BLaER1 (cell line): ENCODE results near the gene NPHP1.
"Not testable (repeated sequence)": the region's sequence is repeated elsewhere in the genome, so short reads cannot be mapped to it uniquely, and the experiment has no call there.

Source experiments
- H3K27ac ChIP-seq: shearing (Covaris generic); formaldehyde crosslinking; 2 replicates; pipeline ENCODE4 v1.8.1; 2022
- H3K27me3 ChIP-seq: shearing (Covaris generic); formaldehyde crosslinking; 2 replicates; pipeline ENCODE4 v1.8.1; 2022
- H3K36me3 ChIP-seq: shearing (Covaris generic); formaldehyde crosslinking; 2 replicates; pipeline ENCODE4 v1.8.1; 2022
- H3K4me1 ChIP-seq: shearing (Covaris generic); formaldehyde crosslinking; 2 replicates; pipeline ENCODE4 v1.8.1; 2022
- H3K4me2 ChIP-seq: shearing (Covaris generic); formaldehyde crosslinking; 2 replicates; pipeline ENCODE4 v1.8.1; 2022
- H3K4me3 ChIP-seq: shearing (Covaris generic); formaldehyde crosslinking; 2 replicates; pipeline ENCODE4 v1.8.1; 2022
- H3K9ac ChIP-seq: shearing (Covaris generic); formaldehyde crosslinking; 2 replicates; pipeline ENCODE4 v1.8.1; 2022
- H3K9me3 ChIP-seq: shearing (Covaris generic); formaldehyde crosslinking; 2 replicates; pipeline ENCODE4 v1.8.1; 2022
- H4K20me1 ChIP-seq: shearing (Covaris generic); formaldehyde crosslinking; 2 replicates; pipeline ENCODE4 v1.8.1; 2022
- Cebpa-rat ChIP-seq: shearing (Covaris generic); IDR thresholded peaks from 2 replicates; pipeline ENCODE4 v1.8.1; 2022

The NPHP1 gene

GRCh38 chr2:110115291-110116032, 89.4 kb downstream of the NPHP1 start, which contains the start of gene MALL:
TSS of gene MALL (minus strand) at chr2:110115822. CDS start at chr2:110115792, 30 bp downstream.
- Histone ChIP-seq H3K4me1 (peaks cover 6% of the 10 kb centered on the region; the same call in 1 of the 2 replicates), H3K27me3 (no peaks in the 10 kb centered on the region), H3K4me3 (no peak within 1 kb of the TSS), H3K27ac (no peak within 1 kb of the TSS), H3K4me2 (no peak within 1 kb of the TSS), H3K9me3 (0 out of 2 replicates have a peak, but pooled peaks cover 3% of the 10 kb centered on the region), H3K9ac (no peak within 1 kb of the TSS), H4K20me1 (no peaks in the 10 kb centered on the region), H3K36me3 (no peaks in the 10 kb centered on the region)
- TF ChIP-seq Cebpa-rat = no peak

GRCh38 chr2:110114831-110115255, 90.0 kb downstream of the NPHP1 start:
- H3K9me3 ChIP-seq = 0 out of 2 replicates have a peak, but pooled peaks cover 3% of the 10 kb centered on the region
- no peak overlapping the region for H3K4me2 ChIP-seq
- H3K9ac ChIP-seq = no peak overlapping the region
- H3K27ac ChIP-seq = no peak overlapping the region
- peaks cover 6% of the 10 kb centered on the region; the same call in 1 of the 2 replicates for H3K4me1 ChIP-seq
- no peaks in the 10 kb centered on the region for H3K36me3 ChIP-seq
- TF ChIP-seq Cebpa-rat = no peak
- H3K4me3 ChIP-seq = no peak overlapping the region
- no peaks in the 10 kb centered on the region for H3K27me3 ChIP-seq
- H4K20me1 ChIP-seq = no peaks in the 10 kb centered on the region

- Histone ChIP-seq H3K36me3 (no peaks in the 10 kb centered on the region), H3K27ac (no peak overlapping the region), H3K4me1 (peaks cover 6% of the 10 kb centered on the region; the same call in 1 of the 2 replicates), H3K9ac (no peak overlapping the region), H3K27me3 (no peaks in the 10 kb centered on the region), H3K9me3 (0 out of 2 replicates have a peak, but pooled peaks cover 3% of the 10 kb centered on the region), H4K20me1 (no peaks in the 10 kb centered on the region), H3K4me3 (no peak overlapping the region), H3K4me2 (no peak overlapping the region)
- TF ChIP-seq Cebpa-rat = no peak
These were observed 90.7 kb downstream of the NPHP1 start for GRCh38 chr2:110113961-110114591.

GRCh38 chr2:110108291-110108690, 96.5 kb downstream of the NPHP1 start:
- H3K27me3 ChIP-seq, H3K9me3 ChIP-seq, H3K36me3 ChIP-seq, H3K4me2 ChIP-seq, H3K4me1 ChIP-seq, H3K27ac ChIP-seq, H3K4me3 ChIP-seq, H4K20me1 ChIP-seq, H3K9ac ChIP-seq: not testable (repeated sequence)

- no peak overlapping the region for H3K9ac ChIP-seq
These were observed 97.4 kb downstream of the NPHP1 start for GRCh38 chr2:110107092-110108079.

GRCh38 chr2:110106642-110107041, 98.2 kb downstream of the NPHP1 start:
- Histone ChIP-seq H3K9me3 (peaks cover 9% of the 10 kb centered on the region), H3K4me2 (no peak overlapping the region), H3K27ac (no peak overlapping the region), H3K9ac (no peak overlapping the region), H3K4me3 (no peak overlapping the region), H3K4me1 (peaks cover 2% of the 10 kb centered on the region), H3K27me3 (no peaks in the 10 kb centered on the region), H3K36me3 (no peaks in the 10 kb centered on the region), H4K20me1 (no peaks in the 10 kb centered on the region)
- TF ChIP-seq Cebpa-rat = no peak

More at GRCh38 chr2:110107092-110108079, 97.4 kb downstream of the NPHP1 start:
- Histone ChIP-seq H3K4me3 (no peak overlapping the region), H3K27me3 (no peaks in the 10 kb centered on the region), H3K36me3 (no peaks in the 10 kb centered on the region), H3K4me2 (no peak overlapping the region), H3K9me3 (peaks cover 9% of the 10 kb centered on the region), H4K20me1 (no peaks in the 10 kb centered on the region), H3K4me1 (no peaks in the 10 kb centered on the region), H3K27ac (no peak overlapping the region)
- TF ChIP-seq Cebpa-rat = no peak

- H3K4me1 ChIP-seq = peaks cover 10% of the 10 kb centered on the region
- H3K36me3 ChIP-seq = no peaks in the 10 kb centered on the region
- H3K9me3 ChIP-seq = peaks cover 9% of the 10 kb centered on the region
- H4K20me1 ChIP-seq = no peaks in the 10 kb centered on the region
- no peak for TF ChIP-seq Cebpa-rat
- H3K4me3 ChIP-seq = no peak overlapping the region
- no peak overlapping the region for H3K9ac ChIP-seq
- no peaks in the 10 kb centered on the region for H3K27me3 ChIP-seq
- no peak overlapping the region for H3K27ac ChIP-seq
- no peak overlapping the region for H3K4me2 ChIP-seq
These were observed 99.0 kb downstream of the NPHP1 start for GRCh38 chr2:110105608-110106467.

GRCh38 chr2:110105183-110105582, 99.6 kb downstream of the NPHP1 start:
- H3K9ac ChIP-seq = no peak overlapping the region
- no peak overlapping the region for H3K4me2 ChIP-seq
- H3K9me3 ChIP-seq = peaks cover 9% of the 10 kb centered on the region
- no peak for TF ChIP-seq Cebpa-rat
- no peak overlapping the region for H3K4me3 ChIP-seq
- H3K27ac ChIP-seq = no peak overlapping the region
- no peaks in the 10 kb centered on the region for H3K36me3 ChIP-seq
- H3K27me3 ChIP-seq = no peaks in the 10 kb centered on the region
- no peaks in the 10 kb centered on the region for H4K20me1 ChIP-seq
- peaks cover 16% of the 10 kb centered on the region for H3K4me1 ChIP-seq
